SH-SY5Y (cell line): ENCODE results near the gene COPS7A.

Experiments
- GATA2 ChIP-seq: IDR thresholded peaks from 2 replicates; pipeline ENCODE4 v1.6.1; 2011; ENCODE audit warnings: mild to moderate bottlenecking, low read depth, low read length
- GATA3 ChIP-seq: IDR thresholded peaks from 2 replicates; pipeline ENCODE4 v1.6.1; 2011; ENCODE audit warnings: low read depth, mild to moderate bottlenecking, low read length, moderate library complexity

COPS7A gene

DNA sequence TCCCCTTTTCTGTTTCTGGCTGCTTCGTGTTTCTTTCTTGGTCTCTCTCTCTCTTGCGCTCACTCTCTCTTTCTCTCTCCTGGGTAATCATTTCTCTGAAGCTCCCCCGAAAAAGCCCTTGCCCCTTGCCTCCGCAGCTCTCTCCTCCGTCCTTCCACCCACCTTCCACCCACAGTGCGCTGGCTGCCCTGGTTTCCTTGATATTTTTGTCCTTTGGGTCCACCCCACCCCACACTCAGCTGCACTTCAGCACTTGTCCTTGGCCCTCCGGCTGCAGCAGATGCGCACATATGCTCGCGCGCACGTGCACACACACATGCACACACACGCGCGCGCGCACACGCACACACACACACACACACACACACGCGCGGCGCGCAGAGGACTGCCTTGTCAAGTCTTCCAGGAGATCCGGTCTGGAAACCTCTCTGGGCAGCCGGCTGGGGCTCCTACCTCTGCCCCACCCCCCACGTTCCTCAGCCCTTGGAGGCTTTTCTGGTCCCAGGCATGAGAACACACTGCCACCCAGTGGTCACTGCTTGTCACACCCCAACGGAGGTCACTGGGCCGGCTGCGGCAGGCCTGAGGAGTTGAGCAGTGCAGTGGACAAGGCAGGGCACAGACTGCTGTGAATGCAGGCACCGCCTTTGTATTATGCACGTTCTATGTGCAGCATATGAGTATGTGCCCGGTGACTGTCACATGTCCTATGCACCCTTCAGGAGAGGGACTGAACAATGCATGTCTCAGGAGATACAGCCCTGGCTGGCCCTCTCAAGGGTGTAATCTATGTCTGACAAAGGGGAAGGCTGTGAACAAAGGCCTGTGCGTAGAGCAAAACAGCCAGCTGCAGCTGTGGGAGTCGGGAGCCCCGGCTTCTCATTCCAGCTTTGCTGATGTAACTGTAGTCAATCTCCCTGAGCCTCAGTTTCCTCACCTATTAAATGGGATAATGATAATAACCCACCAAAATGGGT, 55.0 kb downstream of the COPS7A start:
- no peak for TF ChIP-seq GATA2
- no peak for TF ChIP-seq GATA3

DNA sequence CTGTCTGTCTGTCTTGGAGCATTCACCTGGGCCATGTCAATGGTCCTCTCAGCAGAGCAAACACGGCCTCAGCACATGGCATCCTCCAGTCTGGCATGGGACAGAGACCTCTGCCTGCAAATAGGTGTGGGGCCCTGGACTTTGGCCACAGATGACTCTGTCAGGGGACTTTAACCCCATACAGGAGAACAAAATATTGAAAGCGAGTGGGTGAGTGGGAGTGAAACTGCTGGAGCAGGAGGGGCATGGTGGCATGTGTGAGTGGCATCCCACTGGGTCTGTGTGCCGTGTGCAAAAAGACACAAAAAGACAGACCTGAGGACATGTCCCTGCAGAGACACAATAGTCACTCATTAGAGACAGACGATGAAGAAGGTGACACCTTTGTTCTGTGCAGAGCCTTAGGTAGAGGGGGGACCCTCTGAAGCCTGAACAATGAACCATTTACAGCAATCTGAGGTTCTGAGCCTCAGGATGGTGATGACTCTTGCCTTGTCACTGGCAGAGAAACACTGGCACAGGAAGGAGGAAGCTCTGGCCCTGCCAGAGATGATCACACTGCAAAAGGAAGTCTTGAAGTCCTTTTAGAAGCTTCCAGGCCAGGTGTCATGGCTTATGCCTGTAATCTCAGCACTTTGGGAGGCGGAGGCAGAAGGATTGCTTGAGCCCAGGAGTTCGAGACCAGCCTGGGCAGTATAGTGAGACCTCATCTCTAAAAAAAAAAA, 56.0 kb downstream of the COPS7A start:
- TF ChIP-seq GATA3 (no peak), GATA2 (no peak)

DNA sequence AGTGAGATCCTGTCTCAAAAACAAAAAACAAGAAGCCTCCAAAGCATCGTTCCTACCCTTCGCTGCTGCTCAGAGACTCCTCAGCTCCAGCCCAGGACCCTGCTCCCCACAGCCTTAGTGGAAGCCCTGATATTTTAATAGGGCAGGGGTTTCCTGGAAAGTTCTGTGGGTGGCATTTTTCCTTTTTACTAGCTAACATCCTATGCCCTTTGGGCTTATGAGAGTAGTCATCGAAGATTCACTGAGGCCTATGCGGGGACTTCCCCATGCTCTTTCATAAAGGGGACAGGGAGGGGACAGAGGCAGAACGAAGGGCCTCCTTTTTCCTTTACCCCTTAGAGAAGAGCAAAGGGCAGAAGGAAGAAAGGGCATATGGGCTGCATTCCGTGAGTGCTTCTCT, 56.7 kb downstream of the COPS7A start:
- no peak for TF ChIP-seq GATA3
- no peak for TF ChIP-seq GATA2
